OCI-LY7 (cell line): ENCODE results near the gene THAP7. TPM values are rescaled to one million over a fixed set of nuclear protein-coding genes. Genes with fewer than 3 reads are reported as not detected.

Experiments used
- BruUV-seq: library from RNA; stranded (reverse); fragments of 400-500 nt; replicated peaks from 2 replicates; lab custom pipeline; 2021; lab: Mats Ljungman, UMichigan
- CTCF ChIA-PET: fragments of 300-600 bp; sonication (Branson Sonifier 250); formaldehyde crosslinking; loops from one replicate; lab custom pipeline; 2022; ENCODE audit warnings: antibody characterized with exemption; ENCODE audit not compliant: unreplicated experiment; lab: Charles Lee
- POLR2A ChIA-PET: fragments of 300-600 bp; sonication (Branson Sonifier 250); formaldehyde crosslinking; loops from one replicate; lab custom pipeline; 2022; ENCODE audit warnings: antibody characterized with exemption; lab: Charles Lee
- DNase-seq: peaks from one replicate; pipeline ENCODE4 v3.0.0-alpha.2; 2015; ENCODE audit warnings: low spot score
- H2AFZ ChIP-seq: fragments of 200-600 bp; sonication (generic), shearing (Covaris generic); 2 replicates; pipeline ENCODE4 v1.6.1; 2014; ENCODE audit warnings: mild to moderate bottlenecking, antibody characterized with exemption, low read length, moderate library complexity
- H3K27ac ChIP-seq: fragments of 200-600 bp; sonication (generic); 2 replicates; pipeline ENCODE4 v1.5.1; 2014; ENCODE audit warnings: mixed run types, low read depth, mild to moderate bottlenecking, moderate library complexity, low read length, inconsistent platforms; ENCODE audit not compliant: poor library complexity, severe bottlenecking
- H3K36me3 ChIP-seq: fragments of 200-600 bp; sonication (generic); 2 replicates; pipeline ENCODE4 v1.6.1; 2014; ENCODE audit warnings: mild to moderate bottlenecking, antibody characterized with exemption, low read length, moderate library complexity, mixed read lengths; ENCODE audit not compliant: insufficient read depth
- H3K4me1 ChIP-seq: fragments of 200-600 bp; sonication (generic); 2 replicates; pipeline ENCODE4 v1.5.1; 2014; ENCODE audit warnings: mild to moderate bottlenecking, low read length; ENCODE audit not compliant: insufficient read depth, poor library complexity, severe bottlenecking
- H3K4me2 ChIP-seq: fragments of 200-600 bp; sonication (generic); 2 replicates; pipeline ENCODE4 v1.6.1; 2014; ENCODE audit warnings: mild to moderate bottlenecking, low read length
- H3K4me3 ChIP-seq: fragments of 200-600 bp; sonication (generic); 2 replicates; pipeline ENCODE4 v1.5.1; 2014; ENCODE audit warnings: mild to moderate bottlenecking, low read depth, low read length; ENCODE audit not compliant: poor library complexity, severe bottlenecking
- H3K79me2 ChIP-seq: fragments of 200-600 bp; sonication (generic); 2 replicates; pipeline ENCODE4 v1.6.1; 2016; ENCODE audit warnings: low read depth, mild to moderate bottlenecking, low read length, moderate library complexity, mixed read lengths; ENCODE audit not compliant: insufficient read depth
- H3K9me2 ChIP-seq: fragments of 200-600 bp; sonication (generic); 2 replicates; pipeline ENCODE4 v1.6.1; 2016; ENCODE audit warnings: mild to moderate bottlenecking, low read length, mixed read lengths; ENCODE audit not compliant: insufficient read depth
- H3K9me3 ChIP-seq: fragments of 200-600 bp; sonication (generic); 2 replicates; pipeline ENCODE4 v1.6.1; 2014; ENCODE audit warnings: mild to moderate bottlenecking, mixed run types, low read length, mixed read lengths
- H4K20me1 ChIP-seq: fragments of 200-600 bp; sonication (generic); 2 replicates; pipeline ENCODE4 v1.6.1; 2014; ENCODE audit warnings: mild to moderate bottlenecking, antibody characterized with exemption, low read length, moderate library complexity, mixed read lengths; ENCODE audit not compliant: insufficient read depth
- EZH2phosphoT487 ChIP-seq: fragments of 200-600 bp; sonication (generic); IDR thresholded peaks from 2 replicates; pipeline ENCODE4 v1.6.1; 2018; ENCODE audit warnings: low read depth, borderline replicate concordance, mild to moderate bottlenecking, mixed run types, antibody characterized with exemption, low read length, moderate library complexity, mixed read lengths
- intact Hi-C: fragments of 100-400 bp; cut with micrococcal nuclease; formaldehyde crosslinking; loops from one replicate; pipeline ENCODE4 v1.10.0; 2022; ENCODE audit not compliant: unreplicated experiment
- total RNA-seq, 2 experiments: library from RNA; depleted of rRNA in 1 of 2; stranded (reverse); fragments of >200 nt in 1 of 2; shearing (Covaris generic) in 1 of 2; gene quantifications; 2 replicates each; pipeline ENCODE4 v1.2.3, GENCODE V29; 2014 to 2022
- TF ChIP-seq, protein P1 (sequence below): fragments of 200-600 bp; sonication (generic); conservative IDR thresholded peaks from 2 replicates; pipeline ENCODE4 v1.5.1; 2014; ENCODE audit warnings: mild to moderate bottlenecking, antibody characterized with exemption, low read length, moderate library complexity, mixed read lengths

The THAP7 gene
- total RNA-seq, 2 experiments from 2014 or later = 36.3 to 73.0 TPM

DNA sequence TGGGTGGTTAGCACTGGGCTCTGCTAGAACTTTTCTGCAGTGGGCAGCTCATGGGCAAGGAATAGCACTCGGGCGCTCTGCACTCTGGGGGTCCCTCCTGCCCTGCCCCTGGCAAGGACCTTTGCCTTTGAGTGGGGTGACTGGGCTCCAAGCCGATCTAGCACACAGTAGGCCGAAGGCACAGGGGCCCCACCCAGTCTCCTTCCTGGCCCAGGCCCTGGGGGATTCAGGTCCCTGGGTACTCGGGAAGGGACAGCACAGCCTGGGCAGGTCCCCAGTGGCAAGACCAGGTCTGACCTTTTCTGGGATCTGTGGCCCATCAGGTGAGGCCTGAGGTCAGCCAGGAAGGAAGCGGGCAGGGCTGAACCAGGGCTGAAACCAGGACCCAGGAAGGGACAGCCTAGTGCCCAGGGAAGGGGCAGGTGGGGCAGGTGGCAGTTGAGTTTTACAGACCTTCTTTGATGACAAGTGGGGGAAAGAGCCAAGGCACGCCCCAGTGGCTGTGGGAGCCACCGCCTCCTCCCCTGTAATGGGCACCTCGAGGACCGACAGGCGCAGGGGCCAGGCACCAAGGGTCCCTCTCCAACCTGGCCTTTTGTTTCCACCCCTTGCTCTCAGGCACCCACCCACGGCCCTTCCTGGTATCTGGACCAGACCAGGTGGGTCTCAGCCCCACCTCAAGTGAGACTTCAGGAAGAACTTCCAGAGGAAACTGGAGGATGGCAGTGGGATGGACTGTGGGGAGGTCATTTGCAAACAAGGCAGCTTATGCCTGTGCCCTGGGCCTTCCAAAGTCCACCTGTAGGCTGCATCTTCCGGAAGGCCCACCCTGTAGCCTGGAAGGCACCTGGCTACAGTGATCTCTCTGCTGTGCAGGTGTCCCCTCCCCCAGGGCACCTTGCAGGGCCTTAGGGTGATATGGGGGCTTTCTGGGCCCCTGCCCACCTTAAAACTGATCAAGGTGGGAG, 35.7 kb downstream of the THAP7 start:
- Histone ChIP-seq H3K4me2 (no peak overlapping the region), H3K27ac (no peak overlapping the region), H3K79me2 (no peaks in the 10 kb centered on the region), H3K9me3 (no peaks in the 10 kb centered on the region), H2AFZ (no peak overlapping the region), H3K36me3 (no peaks in the 10 kb centered on the region), H3K4me3 (no peak overlapping the region), H4K20me1 (no peaks in the 10 kb centered on the region), H3K9me2 (no peaks in the 10 kb centered on the region), H3K4me1 (peaks cover 7% of the 10 kb centered on the region)
- TF ChIP-seq, protein P1, sequence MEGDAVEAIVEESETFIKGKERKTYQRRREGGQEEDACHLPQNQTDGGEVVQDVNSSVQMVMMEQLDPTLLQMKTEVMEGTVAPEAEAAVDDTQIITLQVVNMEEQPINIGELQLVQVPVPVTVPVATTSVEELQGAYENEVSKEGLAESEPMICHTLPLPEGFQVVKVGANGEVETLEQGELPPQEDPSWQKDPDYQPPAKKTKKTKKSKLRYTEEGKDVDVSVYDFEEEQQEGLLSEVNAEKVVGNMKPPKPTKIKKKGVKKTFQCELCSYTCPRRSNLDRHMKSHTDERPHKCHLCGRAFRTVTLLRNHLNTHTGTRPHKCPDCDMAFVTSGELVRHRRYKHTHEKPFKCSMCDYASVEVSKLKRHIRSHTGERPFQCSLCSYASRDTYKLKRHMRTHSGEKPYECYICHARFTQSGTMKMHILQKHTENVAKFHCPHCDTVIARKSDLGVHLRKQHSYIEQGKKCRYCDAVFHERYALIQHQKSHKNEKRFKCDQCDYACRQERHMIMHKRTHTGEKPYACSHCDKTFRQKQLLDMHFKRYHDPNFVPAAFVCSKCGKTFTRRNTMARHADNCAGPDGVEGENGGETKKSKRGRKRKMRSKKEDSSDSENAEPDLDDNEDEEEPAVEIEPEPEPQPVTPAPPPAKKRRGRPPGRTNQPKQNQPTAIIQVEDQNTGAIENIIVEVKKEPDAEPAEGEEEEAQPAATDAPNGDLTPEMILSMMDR = no peak
- TF ChIP-seq EZH2phosphoT487 = no peak
- intact Hi-C loops = no loop called here
- ChIA-PET POLR2A (no interaction called here), CTCF (no interaction called here)
- no TSS peak for BruUV-seq
- no peak for DNase-seq

DNA sequence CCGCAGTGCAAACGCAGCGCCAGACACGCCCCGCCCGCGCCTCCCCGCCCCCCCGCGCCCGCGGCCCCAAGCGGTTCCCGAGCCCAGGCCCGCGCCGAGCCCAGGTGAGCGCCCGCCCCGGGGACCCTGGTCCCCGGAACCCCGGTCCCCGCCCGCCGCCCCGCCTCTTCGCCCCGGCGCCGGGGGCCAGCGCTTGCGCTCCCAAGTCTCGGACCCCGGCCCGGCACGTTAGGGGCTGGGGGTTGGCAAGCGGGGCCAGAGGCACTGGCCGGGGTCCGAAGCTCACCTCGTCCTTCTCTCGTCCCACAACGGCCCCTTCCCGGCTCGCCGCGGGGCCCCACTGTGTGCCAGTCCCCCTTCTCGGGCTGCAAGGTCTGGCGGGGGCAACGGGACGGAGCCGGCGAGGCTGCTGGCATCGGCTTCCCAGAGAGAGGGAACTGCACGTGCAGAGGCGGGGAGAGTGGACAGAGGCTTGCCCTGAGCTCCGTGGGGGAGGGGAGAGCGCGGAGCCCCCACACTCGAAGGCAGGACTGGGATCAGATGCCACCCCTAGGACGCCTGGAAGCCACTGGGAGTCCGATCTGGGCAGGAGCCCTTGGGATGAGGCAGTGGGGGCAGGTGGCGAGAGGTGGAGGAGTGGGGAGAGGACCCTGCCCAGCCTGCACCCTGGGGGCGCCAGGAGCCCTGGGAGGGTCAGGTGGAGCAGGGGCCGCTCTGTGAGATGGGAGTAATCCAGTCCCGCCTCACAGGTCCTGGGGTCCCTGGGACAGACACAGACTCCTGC, 36.6 kb downstream of the THAP7 start:
- no peak overlapping the region for H3K4me3 ChIP-seq
- BruUV-seq = no TSS peak
- H3K4me1 ChIP-seq = peaks cover 7% of the 10 kb centered on the region
- ChIA-PET POLR2A (no interaction called here), CTCF (no interaction called here)
- TF ChIP-seq, protein P1 = no peak
- TF ChIP-seq EZH2phosphoT487 = no peak
- no peak overlapping the region for H3K27ac ChIP-seq
- H2AFZ ChIP-seq = no peak overlapping the region
- intact Hi-C loops = no loop called here
- no peaks in the 10 kb centered on the region for H3K36me3 ChIP-seq
- H3K9me3 ChIP-seq = no peaks in the 10 kb centered on the region
- H3K9me2 ChIP-seq = no peaks in the 10 kb centered on the region
- no peak for DNase-seq
- no peak overlapping the region for H3K4me2 ChIP-seq
- H4K20me1 ChIP-seq = no peaks in the 10 kb centered on the region
- H3K79me2 ChIP-seq = no peaks in the 10 kb centered on the region
